Liver (tissue), 9 donors: ENCODE results near the gene IFT172. TPM values are rescaled to one million over a fixed set of nuclear protein-coding genes. Genes with fewer than 3 reads are reported as not detected.
A peak's percentile ranks its signal among the peaks of the same experiment; 100 is the strongest.

Source experiments
- DNase-seq: peaks from one replicate; pipeline ENCODE4 v3.0.0-alpha.2; 2017; ENCODE audit warnings: low spot score
- H3K27ac ChIP-seq, 2 donors: one replicate each; pipeline ENCODE4 v1.7.0; 2013; ENCODE audit warnings: inconsistent platforms in 2 of 2, low read length in 2 of 2, control low read depth in 1 of 2, low read depth in 1 of 2, mild to moderate bottlenecking in 1 of 2
- H3K27me3 ChIP-seq, 4 donors: one replicate each; pipeline versions ENCODE4 v1.6.1 to v1.7.0; 2013; ENCODE audit warnings: low read length in 3 of 4, inconsistent platforms in 1 of 4, mild to moderate bottlenecking in 1 of 4, moderate library complexity in 1 of 4; ENCODE audit not compliant: control insufficient read depth in 4 of 4, insufficient read depth in 4 of 4
- H3K36me3 ChIP-seq, 4 donors: one replicate each; pipeline versions ENCODE4 v1.6.1 to v1.7.0; 2013; ENCODE audit warnings: low read length in 3 of 4, mild to moderate bottlenecking in 3 of 4, low read depth in 1 of 4, moderate library complexity in 1 of 4; ENCODE audit not compliant: control insufficient read depth in 4 of 4, insufficient read depth in 3 of 4
- H3K4me1 ChIP-seq, 4 donors: one replicate each; pipeline versions ENCODE4 v1.6.1 to v1.7.0; 2013; ENCODE audit warnings: low read length in 3 of 4, mild to moderate bottlenecking in 3 of 4, moderate library complexity in 1 of 4; ENCODE audit not compliant: control insufficient read depth in 4 of 4, insufficient read depth in 4 of 4
- H3K4me3 ChIP-seq, 3 donors: one replicate each; pipeline versions ENCODE4 v1.6.1 to v1.7.0; 2013; ENCODE audit warnings: low read length in 3 of 3, control low read depth in 1 of 3, low read depth in 1 of 3, mild to moderate bottlenecking in 1 of 3
- H3K9ac ChIP-seq, 2 donors: one replicate each; pipeline ENCODE4 v1.7.0; 2013; ENCODE audit warnings: low read length in 2 of 2, mild to moderate bottlenecking in 2 of 2, moderate library complexity in 2 of 2, control low read depth in 1 of 2, low read depth in 1 of 2
- H3K9me3 ChIP-seq, 4 donors: one replicate each; pipeline versions ENCODE4 v1.6.1 to v1.7.0; 2013; ENCODE audit warnings: low read length in 3 of 4; ENCODE audit not compliant: control insufficient read depth in 4 of 4
- EGR1 ChIP-seq, 2 donors: IDR thresholded peaks; 2 replicates each; pipeline ENCODE4 v1.6.1; 2016 to 2018; ENCODE audit warnings: antibody characterized with exemption in 2 of 2, low read depth in 2 of 2
- FOXA1 ChIP-seq: IDR thresholded peaks from 2 replicates; pipeline ENCODE4 v1.6.1; 2016; ENCODE audit warnings: antibody characterized with exemption
- GABPA ChIP-seq, 2 donors: IDR thresholded peaks in 1 of 2; conservative IDR thresholded peaks in 1 of 2; 2 replicates each; pipeline ENCODE4 v1.6.1; 2016; ENCODE audit warnings: antibody characterized with exemption in 2 of 2, mild to moderate bottlenecking in 1 of 2, moderate library complexity in 1 of 2
- HNF4A ChIP-seq, 2 donors: conservative IDR thresholded peaks; 2 replicates each; pipeline ENCODE4 v1.6.1; 2016; ENCODE audit warnings: antibody characterized with exemption in 2 of 2, mild to moderate bottlenecking in 2 of 2
- HNF4G ChIP-seq: IDR thresholded peaks from 2 replicates; pipeline ENCODE4 v1.6.1; 2016; ENCODE audit warnings: antibody characterized with exemption
- JUND ChIP-seq, 2 donors: IDR thresholded peaks; 2 replicates each; pipeline ENCODE4 v1.6.1; 2016; ENCODE audit warnings: antibody characterized with exemption in 2 of 2
- NR2F2 ChIP-seq: IDR thresholded peaks from 2 replicates; pipeline ENCODE4 v1.6.1; 2016; ENCODE audit warnings: antibody characterized with exemption
- RAD21 ChIP-seq, 2 donors: IDR thresholded peaks; 2 replicates each; pipeline ENCODE4 v1.6.1; 2016; ENCODE audit warnings: antibody characterized with exemption in 2 of 2, mild to moderate bottlenecking in 2 of 2
- RXRA ChIP-seq, 2 donors: IDR thresholded peaks; 2 replicates each; pipeline ENCODE4 v1.6.1; 2017 to 2018; ENCODE audit warnings: antibody characterized with exemption in 2 of 2, mild to moderate bottlenecking in 1 of 2
- TAF1 ChIP-seq: conservative IDR thresholded peaks from 2 replicates; pipeline ENCODE4 v1.6.1; 2016; ENCODE audit warnings: antibody characterized with exemption, mild to moderate bottlenecking
- YY1 ChIP-seq: IDR thresholded peaks from 2 replicates; pipeline ENCODE4 v1.6.1; 2016; ENCODE audit warnings: antibody characterized with exemption, mild to moderate bottlenecking
- WGBS: extraction: QIAGEN DNeasy Blood & Tissue Kit; methylation state at CpG from one replicate; pipeline ENCODE4 v1.1.7; 2013; 5-methylcytosine and 5-hydroxymethylcytosine counted together
- polyA plus RNA-seq, 2 donors: library from polyadenylated mRNA; stranded (reverse) in 1 of 2; unstranded in 1 of 2; fragments of 200-250 nt in 1 of 2; fragments of >200 nt in 1 of 2; fragmentation: Nextera tagmentation in 1 of 2; extraction: Ambion mirVana in 1 of 2; gene quantifications; one replicate each; pipeline versions ENCODE4 v1.2.1 to v1.2.3, GENCODE V29; 2013 to 2015
- total RNA-seq, 2 donors: library from RNA; depleted of rRNA; stranded (reverse); fragments of >200 nt; gene quantifications; one replicate each; pipeline ENCODE4 v1.2.3, GENCODE V29; 2014
- TF ChIP-seq, protein P1 (sequence below): IDR thresholded peaks from 2 replicates; pipeline ENCODE4 v1.6.1; 2016; ENCODE audit warnings: antibody characterized with exemption
- TF ChIP-seq, protein P2 (sequence below): IDR thresholded peaks from 2 replicates; pipeline ENCODE4 v1.6.1; 2016; ENCODE audit warnings: antibody characterized with exemption, mild to moderate bottlenecking
- TF ChIP-seq, protein P3 (sequence below): IDR thresholded peaks from 2 replicates; pipeline ENCODE4 v1.6.1; 2016; ENCODE audit warnings: antibody characterized with exemption
- TF ChIP-seq, protein P4 (sequence below): fragments of 150-350 bp; IDR thresholded peaks from 2 replicates; pipeline ENCODE4 v1.5.1; 2017; ENCODE audit warnings: improper control_type of control experiment, low read depth, low read length; ENCODE audit not compliant: missing input control
- donor health status: healthy.
- donor health status: healthy.
- donor health status: healthy.
- donor health status: healthy.
- donor health status: healthy.

Gene IFT172
- total and polyA plus RNA-seq, 4 donors: 2.6 to 9.8 (median 6.3) TPM

DNA sequence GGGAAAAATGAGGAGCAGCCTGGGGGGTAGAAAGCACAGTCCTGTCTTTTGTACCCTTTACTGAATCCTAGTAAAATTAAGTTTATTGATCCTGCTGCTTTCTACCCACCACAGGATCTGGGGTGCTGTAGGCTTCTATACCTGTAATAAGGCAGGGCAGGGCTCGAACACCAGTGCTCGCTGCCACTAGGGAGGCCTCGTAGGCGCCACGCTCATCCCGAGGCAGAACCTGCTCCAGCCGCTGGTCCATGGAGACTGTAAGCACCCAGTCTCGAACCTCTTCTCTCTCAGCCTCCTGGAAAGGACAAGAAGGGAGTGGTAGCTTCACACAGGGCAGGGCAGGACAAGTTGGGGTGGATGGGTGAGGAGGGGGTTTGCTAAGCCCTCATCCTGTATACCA, 44.4 kb downstream of the IFT172 start:
- Histone ChIP-seq H3K27ac (no peak overlapping the region), H3K9me3 (no peaks in the 10 kb centered on the region), H3K27me3 (no peaks in the 10 kb centered on the region), H3K36me3 (peaks cover 3 to 46% (median 20%) of the 10 kb centered on the region in 4 donors), H3K4me3 (no peak overlapping the region), H3K9ac (no peak overlapping the region), H3K4me1 (peaks cover 3 to 10% (median 6%) of the 10 kb centered on the region in 4 donors)
- 96% methylated on average over 8 of the region's 8 CpGs for WGBS
- TF ChIP-seq FOXA1 (no peak), RXRA (IDR thresholded peaks at IDR 0.05) (no peak)
- DNase-seq: no peak

DNA sequence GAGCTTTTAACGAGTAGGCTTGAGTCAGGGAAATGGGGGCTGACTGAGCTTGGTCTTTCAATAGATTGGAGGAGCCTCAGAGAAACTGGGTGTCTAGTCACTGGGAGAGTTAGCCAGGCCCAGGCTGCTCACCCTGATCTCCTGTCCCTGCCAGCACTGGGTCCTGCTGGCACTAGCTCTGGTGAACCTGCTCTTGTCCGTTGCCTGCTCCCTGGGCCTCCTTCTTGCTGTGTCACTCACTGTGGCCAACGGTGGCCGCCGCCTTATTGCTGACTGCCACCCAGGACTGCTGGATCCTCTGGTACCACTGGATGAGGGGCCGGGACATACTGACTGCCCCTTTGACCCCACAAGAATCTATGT, 46.6 kb downstream of the IFT172 start:
- Histone ChIP-seq H3K27me3 (no peaks in the 10 kb centered on the region), H3K9me3 (no peaks in the 10 kb centered on the region), H3K27ac (no peak overlapping the region), H3K4me1 (peaks cover 3 to 10% (median 6%) of the 10 kb centered on the region in 4 donors), H3K36me3 (peaks cover 9 to 45% (median 30%) of the 10 kb centered on the region in 4 donors), H3K9ac (no peak overlapping the region), H3K4me3 (no peak overlapping the region)
- TF ChIP-seq, protein P1, sequence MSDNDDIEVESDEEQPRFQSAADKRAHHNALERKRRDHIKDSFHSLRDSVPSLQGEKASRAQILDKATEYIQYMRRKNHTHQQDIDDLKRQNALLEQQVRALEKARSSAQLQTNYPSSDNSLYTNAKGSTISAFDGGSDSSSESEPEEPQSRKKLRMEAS: no peak
- no peak for TF ChIP-seq RXRA (IDR thresholded peaks at IDR 0.05)
- TF ChIP-seq YY1: no peak
- TF ChIP-seq HNF4A (conservative IDR thresholded peaks at IDR 0.05): no peak
- no peak for TF ChIP-seq FOXA1
- TF ChIP-seq, protein P2, sequence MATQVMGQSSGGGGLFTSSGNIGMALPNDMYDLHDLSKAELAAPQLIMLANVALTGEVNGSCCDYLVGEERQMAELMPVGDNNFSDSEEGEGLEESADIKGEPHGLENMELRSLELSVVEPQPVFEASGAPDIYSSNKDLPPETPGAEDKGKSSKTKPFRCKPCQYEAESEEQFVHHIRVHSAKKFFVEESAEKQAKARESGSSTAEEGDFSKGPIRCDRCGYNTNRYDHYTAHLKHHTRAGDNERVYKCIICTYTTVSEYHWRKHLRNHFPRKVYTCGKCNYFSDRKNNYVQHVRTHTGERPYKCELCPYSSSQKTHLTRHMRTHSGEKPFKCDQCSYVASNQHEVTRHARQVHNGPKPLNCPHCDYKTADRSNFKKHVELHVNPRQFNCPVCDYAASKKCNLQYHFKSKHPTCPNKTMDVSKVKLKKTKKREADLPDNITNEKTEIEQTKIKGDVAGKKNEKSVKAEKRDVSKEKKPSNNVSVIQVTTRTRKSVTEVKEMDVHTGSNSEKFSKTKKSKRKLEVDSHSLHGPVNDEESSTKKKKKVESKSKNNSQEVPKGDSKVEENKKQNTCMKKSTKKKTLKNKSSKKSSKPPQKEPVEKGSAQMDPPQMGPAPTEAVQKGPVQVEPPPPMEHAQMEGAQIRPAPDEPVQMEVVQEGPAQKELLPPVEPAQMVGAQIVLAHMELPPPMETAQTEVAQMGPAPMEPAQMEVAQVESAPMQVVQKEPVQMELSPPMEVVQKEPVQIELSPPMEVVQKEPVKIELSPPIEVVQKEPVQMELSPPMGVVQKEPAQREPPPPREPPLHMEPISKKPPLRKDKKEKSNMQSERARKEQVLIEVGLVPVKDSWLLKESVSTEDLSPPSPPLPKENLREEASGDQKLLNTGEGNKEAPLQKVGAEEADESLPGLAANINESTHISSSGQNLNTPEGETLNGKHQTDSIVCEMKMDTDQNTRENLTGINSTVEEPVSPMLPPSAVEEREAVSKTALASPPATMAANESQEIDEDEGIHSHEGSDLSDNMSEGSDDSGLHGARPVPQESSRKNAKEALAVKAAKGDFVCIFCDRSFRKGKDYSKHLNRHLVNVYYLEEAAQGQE: no peak
- TF ChIP-seq, protein P3, sequence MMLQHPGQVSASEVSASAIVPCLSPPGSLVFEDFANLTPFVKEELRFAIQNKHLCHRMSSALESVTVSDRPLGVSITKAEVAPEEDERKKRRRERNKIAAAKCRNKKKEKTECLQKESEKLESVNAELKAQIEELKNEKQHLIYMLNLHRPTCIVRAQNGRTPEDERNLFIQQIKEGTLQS: no peak
- no peak for TF ChIP-seq GABPA (IDR thresholded peaks at IDR 0.05 in 1 of 2, conservative IDR thresholded peaks at IDR 0.05 in 1 of 2)
- no peak for TF ChIP-seq EGR1 (IDR thresholded peaks at IDR 0.05; ENCODE audit: low read depth in 2 of 2)
- TF ChIP-seq NR2F2: no peak
- TF ChIP-seq JUND (IDR thresholded peaks at IDR 0.05): no peak
- no peak for TF ChIP-seq TAF1
- DNase-seq: peak; percentile 53
- 82% methylated on average over 6 of the region's 6 CpGs for WGBS

DNA sequence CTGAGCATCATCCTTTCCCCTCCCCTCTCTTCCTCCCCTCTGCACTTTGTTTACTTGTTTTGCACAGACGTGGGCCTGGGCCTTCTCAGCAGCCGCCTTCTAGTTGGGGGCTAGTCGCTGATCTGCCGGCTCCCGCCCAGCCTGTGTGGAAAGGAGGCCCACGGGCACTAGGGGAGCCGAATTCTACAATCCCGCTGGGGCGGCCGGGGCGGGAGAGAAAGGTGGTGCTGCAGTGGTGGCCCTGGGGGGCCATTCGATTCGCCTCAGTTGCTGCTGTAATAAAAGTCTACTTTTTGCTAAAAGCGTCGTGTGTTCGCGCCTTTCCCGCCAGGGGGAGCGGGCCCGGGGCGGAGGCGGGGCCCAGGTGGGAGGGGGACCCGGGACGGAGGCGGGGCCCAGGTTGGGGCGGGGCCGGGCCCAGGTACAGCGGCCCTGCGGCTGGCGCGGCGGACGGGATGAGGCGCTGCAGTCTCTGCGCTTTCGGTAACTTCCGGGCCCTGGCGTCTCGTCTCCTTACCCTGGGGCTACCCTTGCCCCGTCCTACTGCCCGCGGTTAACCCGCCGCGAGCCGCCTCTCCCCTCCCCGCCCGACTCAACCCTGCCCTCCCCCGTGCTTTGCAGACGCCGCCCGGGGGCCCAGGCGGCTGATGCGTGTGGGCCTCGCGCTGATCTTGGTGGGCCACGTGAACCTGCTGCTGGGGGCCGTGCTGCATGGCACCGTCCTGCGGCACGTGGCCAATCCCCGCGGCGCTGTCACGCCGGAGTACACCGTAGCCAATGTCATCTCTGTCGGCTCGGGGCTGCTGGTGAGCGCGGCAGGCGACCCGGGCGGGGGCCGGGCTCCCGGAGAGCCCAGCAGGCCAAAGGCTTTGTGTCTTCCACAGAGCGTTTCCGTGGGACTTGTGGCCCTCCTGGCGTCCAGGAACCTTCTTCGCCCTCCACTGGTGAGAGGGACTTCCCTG, 47.3 kb downstream of the IFT172 start, which contains the start of gene KRTCAP3:
KRTCAP3 (plus strand) TSS at position 424 of the 962 bp plus-strand sequence; CDS start at position 456, 32 bp downstream.
- H3K4me3 ChIP-seq: peak within 1 kb of the TSS in 1 of 3 donors; percentile 49
- no peak within 1 kb of the TSS for H3K9ac ChIP-seq
- no peaks in the 10 kb centered on the region for H3K9me3 ChIP-seq
- TF ChIP-seq, protein P4, sequence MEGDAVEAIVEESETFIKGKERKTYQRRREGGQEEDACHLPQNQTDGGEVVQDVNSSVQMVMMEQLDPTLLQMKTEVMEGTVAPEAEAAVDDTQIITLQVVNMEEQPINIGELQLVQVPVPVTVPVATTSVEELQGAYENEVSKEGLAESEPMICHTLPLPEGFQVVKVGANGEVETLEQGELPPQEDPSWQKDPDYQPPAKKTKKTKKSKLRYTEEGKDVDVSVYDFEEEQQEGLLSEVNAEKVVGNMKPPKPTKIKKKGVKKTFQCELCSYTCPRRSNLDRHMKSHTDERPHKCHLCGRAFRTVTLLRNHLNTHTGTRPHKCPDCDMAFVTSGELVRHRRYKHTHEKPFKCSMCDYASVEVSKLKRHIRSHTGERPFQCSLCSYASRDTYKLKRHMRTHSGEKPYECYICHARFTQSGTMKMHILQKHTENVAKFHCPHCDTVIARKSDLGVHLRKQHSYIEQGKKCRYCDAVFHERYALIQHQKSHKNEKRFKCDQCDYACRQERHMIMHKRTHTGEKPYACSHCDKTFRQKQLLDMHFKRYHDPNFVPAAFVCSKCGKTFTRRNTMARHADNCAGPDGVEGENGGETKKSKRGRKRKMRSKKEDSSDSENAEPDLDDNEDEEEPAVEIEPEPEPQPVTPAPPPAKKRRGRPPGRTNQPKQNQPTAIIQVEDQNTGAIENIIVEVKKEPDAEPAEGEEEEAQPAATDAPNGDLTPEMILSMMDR: peak; percentile 28
- TF ChIP-seq RAD21 (IDR thresholded peaks at IDR 0.05) (peak; percentile 27 to 70), JUND (IDR thresholded peaks at IDR 0.05) (no peak), HNF4G (no peak)
- DNase-seq: peak; percentile 73
- peaks cover 3 to 10% (median 6%) of the 10 kb centered on the region in 4 donors for H3K4me1 ChIP-seq
- H3K36me3 ChIP-seq: peaks cover 9 to 42% (median 32%) of the 10 kb centered on the region in 4 donors
- WGBS: 30% methylated on average over 80 of the region's 80 CpGs
- no peak within 1 kb of the TSS for H3K27ac ChIP-seq
- H3K27me3 ChIP-seq: no peaks in the 10 kb centered on the region
